HPDE6-E6E7 (cell line): ENCODE measurements around the gene NMS.
A peak's percentile ranks its signal among the peaks of the same experiment; 100 is the strongest.
"Not testable (repeated sequence)": the region's sequence is repeated elsewhere in the genome, so short reads cannot be mapped to it uniquely, and the experiment has no call there.

Source experiments
- DNase-seq: peaks from one replicate; pipeline ENCODE4 v3.0.0; 2011; ENCODE audit warnings: missing footprints; ENCODE audit errors: extremely low spot score

Gene NMS, protein sequence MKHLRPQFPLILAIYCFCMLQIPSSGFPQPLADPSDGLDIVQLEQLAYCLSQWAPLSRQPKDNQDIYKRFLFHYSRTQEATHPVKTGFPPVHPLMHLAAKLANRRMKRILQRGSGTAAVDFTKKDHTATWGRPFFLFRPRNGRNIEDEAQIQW

GRCh38 chr2:100470182-100470581 is at the start of gene NMS:
Gene NMS, plus strand, starts transcription at chr2:100470482. Its CDS starts 7 bp downstream, at chr2:100470489.
- DNase-seq, result no peak

- peak; percentile 54 for DNase-seq
These were observed 47.8 kb upstream of the NMS start for GRCh38 chr2:100422320-100423055.

DNA sequence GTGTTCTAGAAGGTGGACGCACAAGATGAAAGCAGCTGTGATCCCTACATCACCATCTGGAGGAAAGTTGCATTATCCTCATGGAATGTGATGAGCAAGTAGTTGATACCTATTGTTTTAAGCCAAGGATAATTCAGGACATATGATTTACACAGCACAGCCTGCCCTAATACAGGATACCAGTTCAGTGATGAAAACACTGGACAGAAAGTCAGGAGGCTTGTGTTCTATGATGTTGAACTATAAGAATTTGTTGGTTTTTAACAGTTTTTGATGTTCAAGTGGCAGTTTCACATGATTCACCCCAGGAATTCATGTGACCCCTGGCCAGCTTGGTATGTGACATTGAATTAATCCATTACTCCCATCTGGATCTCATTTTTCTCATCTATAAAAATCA is 46.7 kb upstream of the NMS start:
- DNase-seq, result no peak

DNA sequence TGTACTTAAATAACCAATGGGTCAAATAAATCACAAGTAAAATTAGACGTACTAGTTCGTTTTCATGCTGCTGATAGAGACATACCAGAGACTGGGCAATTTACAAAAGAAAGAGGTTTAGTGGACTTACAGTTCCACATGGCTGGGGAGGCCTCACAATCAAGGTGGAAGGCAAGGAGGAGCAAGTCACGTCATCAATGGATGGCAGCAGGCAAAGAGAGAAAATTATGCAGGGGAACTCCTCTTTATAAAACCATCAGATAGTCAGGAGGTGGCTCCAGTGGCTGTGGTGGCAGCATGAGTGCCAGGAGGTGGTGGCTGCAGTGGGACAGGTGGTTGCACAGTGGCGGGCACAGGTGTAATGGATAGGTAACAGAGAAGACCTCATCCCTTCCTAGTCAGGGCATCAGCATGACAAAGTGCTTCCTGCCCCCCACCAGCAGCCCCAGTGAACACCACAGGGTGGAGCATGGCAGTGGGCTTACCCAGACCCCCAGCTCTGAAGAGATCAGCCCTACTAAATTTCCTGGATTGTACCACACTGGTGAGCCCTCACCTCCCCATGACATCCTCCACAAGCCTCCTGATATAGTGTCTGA is 45.9 kb upstream of the NMS start:
- DNase-seq, result no peak

DNA sequence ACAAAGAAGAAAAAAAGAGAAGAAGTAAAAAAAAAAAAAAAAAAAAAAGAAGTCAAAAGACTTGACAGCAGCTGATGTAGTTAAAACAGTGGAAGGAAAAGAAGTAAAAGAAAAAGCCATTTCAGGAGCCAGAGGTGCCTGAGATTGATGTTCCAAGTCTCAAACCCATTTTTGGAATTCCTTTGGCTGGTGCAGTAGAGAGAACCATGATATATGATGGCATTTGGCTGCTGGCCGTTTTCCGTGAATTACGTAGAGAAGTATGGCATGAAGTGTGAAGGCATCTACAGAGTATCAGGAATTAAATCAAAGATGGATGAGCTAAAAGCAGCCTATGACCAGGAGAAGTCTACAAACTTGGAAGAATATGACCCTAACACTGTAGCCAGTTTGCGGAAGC is 45.2 kb upstream of the NMS start:
- DNase-seq, result no peak

GRCh38 chr2:100425573-100426383 is 44.5 kb upstream of the NMS start:
- DNase-seq, result no peak

DNA sequence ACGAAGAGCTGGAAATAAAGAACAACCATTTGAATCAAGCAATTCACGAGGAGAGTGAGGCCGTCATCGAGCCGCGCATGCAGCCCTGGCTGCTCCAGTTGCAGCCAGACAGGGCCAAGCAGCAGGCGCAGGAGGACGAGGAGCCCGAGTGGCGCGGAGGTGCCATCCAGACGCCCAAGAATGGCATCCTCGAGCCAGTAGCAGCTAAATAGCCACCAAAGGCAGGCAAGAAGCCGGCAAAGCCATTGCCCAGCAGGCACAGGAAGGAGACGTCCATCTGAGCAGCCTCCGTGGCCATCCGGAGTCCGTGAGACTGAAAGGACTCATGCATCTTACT is 43.9 kb upstream of the NMS start:
- DNase-seq, result no peak

GRCh38 chr2:100427111-100427510 is 43.2 kb upstream of the NMS start:
- DNase-seq, result no peak

GRCh38 chr2:100427627-100428258 is 42.5 kb upstream of the NMS start:
- peak; percentile 25 for DNase-seq

DNA sequence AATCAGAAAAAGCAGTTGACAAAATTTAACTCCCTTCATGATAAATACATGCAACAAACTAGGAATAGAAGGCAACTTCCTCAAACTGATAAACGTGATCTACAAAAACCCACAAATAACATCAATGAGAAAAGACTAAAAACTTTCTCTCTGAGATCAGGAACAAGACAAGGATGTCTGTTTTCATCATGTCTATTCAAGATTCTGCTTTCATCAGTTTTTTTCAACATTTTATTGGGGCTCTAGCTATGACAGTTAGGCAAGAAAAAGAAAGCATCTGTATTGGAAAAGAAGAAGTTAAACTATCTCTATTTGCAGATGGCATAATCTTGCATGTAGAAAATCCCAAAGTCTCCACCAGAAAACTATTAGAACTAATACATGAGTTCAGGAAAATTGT is 40.6 kb upstream of the NMS start:
- no peak for DNase-seq

DNA sequence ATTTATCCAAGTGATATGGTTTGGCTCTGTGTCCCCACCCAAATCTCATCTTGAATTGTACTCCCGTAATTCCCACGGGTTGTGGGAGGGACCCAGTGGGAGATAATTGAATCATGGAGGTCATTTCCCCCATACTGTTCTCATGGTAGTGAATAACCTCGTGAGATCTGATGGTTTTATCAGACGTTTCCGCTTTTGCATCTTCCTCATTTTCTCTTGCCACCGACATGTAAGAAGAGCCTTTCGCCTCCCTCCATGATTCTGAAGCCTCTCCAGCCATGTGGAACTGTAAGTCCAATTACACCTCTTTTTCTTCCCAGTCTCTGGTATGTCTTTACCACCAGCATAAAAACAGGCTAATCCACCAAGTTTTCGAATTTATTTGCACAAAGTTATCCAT is 32.5 kb upstream of the NMS start:
- no peak for DNase-seq

- no peak for DNase-seq
These were observed 23.6 kb upstream of the NMS start for GRCh38 chr2:100446696-100447095.

- DNase-seq, result no peak
These were observed 19.2 kb upstream of the NMS start for GRCh38 chr2:100451092-100451491.

- no peak for DNase-seq
These were observed 18.5 kb upstream of the NMS start for GRCh38 chr2:100451734-100452133.

DNA sequence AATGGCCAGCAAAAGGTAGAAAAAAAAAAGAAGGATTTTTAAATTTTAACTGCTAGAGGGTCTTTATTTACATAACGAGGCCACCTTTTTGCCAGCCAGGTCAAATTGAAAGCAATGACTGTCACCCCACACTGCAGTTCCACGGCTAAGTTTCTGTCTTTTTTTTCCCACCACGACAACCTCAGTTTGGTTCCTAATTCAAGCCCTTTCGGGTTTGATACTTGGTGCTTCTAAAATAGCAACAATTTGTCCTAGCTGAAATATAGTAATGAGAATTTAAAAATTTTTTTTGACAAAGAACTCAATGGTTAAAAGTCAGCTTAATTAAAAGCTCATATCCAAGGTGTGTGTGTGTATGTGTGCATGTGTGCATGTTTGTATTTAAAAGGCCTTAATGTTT is 16.4 kb upstream of the NMS start:
- no peak for DNase-seq

DNA sequence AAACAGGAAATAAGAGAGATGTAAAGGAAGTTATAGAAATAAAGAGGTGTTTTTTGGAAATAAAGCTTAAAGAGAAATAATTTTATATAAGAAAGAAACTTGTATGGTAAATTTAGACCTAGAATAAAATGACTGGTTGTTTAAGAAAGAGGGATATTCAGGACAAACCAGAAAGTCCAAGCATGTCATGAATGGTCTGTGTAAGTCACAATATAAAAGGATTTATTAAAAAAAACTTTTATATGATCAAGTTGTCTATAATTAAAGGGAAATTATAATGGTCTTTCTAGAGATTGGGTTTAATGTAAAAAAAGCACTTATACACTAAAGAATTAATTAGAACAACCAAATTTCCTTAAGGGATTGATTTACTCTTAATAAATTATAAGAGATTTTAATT is 13.9 kb upstream of the NMS start:
- not testable (repeated sequence) for DNase-seq

DNA sequence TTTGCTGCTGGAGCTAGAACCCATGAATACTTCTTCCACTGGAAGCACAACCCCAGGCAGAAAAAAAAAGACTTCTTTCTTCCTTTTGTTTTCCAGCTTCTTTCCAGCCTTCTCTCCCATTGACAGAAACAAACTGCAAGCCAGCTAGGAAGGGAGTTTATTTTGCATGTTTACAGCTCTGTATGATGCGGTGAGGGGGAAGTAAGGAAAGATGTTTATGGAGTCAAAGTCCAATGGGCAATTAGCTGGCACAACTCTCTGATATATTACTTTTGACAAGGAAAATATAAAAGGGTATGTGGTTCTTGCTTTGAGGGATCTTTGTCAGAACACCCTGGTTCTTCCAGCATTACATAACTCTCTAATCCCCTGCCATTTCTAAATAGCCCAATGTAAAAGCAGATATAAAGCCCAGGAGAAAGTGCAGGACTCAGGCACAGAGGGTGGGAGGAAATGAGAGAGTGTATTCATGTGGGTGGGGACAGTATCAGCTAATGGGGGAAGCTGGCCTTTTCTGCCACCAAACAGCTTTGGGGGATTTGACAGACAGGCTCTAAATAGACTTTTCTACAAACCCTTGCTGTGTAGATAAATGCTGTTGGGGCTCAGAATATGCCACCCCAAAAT is 9.3 kb upstream of the NMS start:
- no peak for DNase-seq

- DNase-seq, result no peak
These were observed 724 bp downstream of the NMS start for GRCh38 chr2:100470898-100471514.

DNA sequence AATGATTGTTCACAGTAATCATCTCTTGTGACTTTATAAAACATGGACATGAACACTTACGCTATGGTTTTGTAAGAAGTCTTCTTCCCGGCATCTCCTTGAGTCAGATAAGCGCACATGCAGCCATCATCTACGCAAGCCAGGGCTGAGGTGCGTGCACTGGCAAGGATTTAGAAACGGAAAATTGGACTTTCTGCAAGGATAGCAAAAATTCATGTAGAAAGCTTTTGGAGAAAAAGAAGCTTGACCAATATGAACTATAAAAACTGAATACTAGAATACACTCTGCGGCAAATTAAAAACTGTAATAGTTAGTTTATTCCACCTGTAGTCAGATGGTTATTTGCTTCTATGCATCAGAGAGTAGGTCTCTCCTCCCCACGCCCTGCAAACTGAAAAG is 6.3 kb downstream of the NMS start:
- DNase-seq, result no peak

DNA sequence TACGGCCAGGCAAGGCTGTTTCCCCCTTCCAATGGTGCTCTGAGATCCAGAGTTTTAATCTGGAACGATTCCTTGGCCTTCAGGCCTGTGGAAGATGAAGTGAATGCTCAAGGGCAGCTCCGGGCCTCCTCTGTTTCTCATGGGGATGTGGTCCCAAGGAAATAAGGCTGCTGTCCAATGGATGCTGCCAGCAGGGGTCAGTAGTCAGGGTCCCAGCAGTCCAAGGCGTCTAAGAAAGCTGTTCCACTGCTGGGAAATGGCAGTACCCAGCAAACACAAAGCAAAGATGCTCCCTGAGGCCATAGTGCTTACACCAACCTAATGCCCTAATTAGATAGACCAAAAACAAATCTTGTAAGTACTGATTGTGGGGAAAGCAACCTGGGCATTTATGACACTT is 12.5 kb downstream of the NMS start:
- no peak for DNase-seq

GRCh38 chr2:100483895-100484294 is 13.6 kb downstream of the NMS start:
- DNase-seq, result no peak
